ENCODE measurements around the gene GSTA4.

- no peak for TF ChIP-seq YY1 (IDR thresholded peaks at IDR 0.05)
- no peak for TF ChIP-seq CTCF (IDR thresholded peaks at IDR 0.05; ENCODE audit: low read depth, low read length, missing input control)
- no peak for TF ChIP-seq FOXA1 (IDR thresholded peaks at IDR 0.05)
- no peak for TF ChIP-seq HNF4G (IDR thresholded peaks at IDR 0.05)
- TF ChIP-seq GABPA (IDR thresholded peaks at IDR 0.05 in 1 of 2, conservative IDR thresholded peaks at IDR 0.05 in 1 of 2): no peak
- no peak for TF ChIP-seq MAX (IDR thresholded peaks at IDR 0.05)
- TF ChIP-seq ZBTB33 (IDR thresholded peaks at IDR 0.05): no peak
- TF ChIP-seq RXRA (IDR thresholded peaks at IDR 0.05): no peak
- TF ChIP-seq ATF3 (IDR thresholded peaks at IDR 0.05): no peak
- no peak for TF ChIP-seq REST (IDR thresholded peaks at IDR 0.05)
- no peak for TF ChIP-seq EGR1 (IDR thresholded peaks at IDR 0.05; ENCODE audit: low read depth in 2 of 2)
Measured at GRCh38 chr6:53014744-53015143, 19.7 kb upstream of the GSTA4 start.
